Stimulated activated CD4-positive, alpha-beta T cell treated with anti-CD3 and anti-CD28 coated beads, Interleukin-15, amount 100 ng/mL, for 48 hours (primary cell): Measurements from ENCODE around the gene NCOA6.
A peak's percentile ranks its signal among the peaks of the same experiment; 100 is the strongest.

ENCODE experiments used
- DNase-seq, 2 donors: peaks; one replicate each; pipeline ENCODE4 v3.0.0-alpha.2; 2020; ENCODE audit warnings: low read depth in 2 of 2

NCOA6 gene

GRCh38 chr20:34705397-34706301 lies 119.8 kb downstream of the NCOA6 start:
- DNase-seq = no peak

- DNase-seq = no peak
Observed at GRCh38 chr20:34705008-34705396, 120.4 kb downstream of the NCOA6 start.

- DNase-seq = peak; percentile 70 to 73
Observed at GRCh38 chr20:34704177-34705007, 121.1 kb downstream of the NCOA6 start, which contains the start of gene TP53INP2. TSS of gene TP53INP2 (plus strand) at chr20:34704344. CDS start at chr20:34708740, 4,396 bp downstream.

GRCh38 chr20:34703424-34704176 lies 121.9 kb downstream of the NCOA6 start:
- no peak for DNase-seq

- no peak for DNase-seq
Observed at GRCh38 chr20:34703061-34703423, 122.4 kb downstream of the NCOA6 start.

- DNase-seq = no peak
Observed at GRCh38 chr20:34701405-34702085, 123.9 kb downstream of the NCOA6 start.

GRCh38 chr20:34693414-34693813 lies 132.0 kb downstream of the NCOA6 start:
- DNase-seq = no peak

GRCh38 chr20:34691838-34692237 lies 133.6 kb downstream of the NCOA6 start:
- DNase-seq = no peak

GRCh38 chr20:34689486-34689885 lies 136.0 kb downstream of the NCOA6 start:
- no peak for DNase-seq

GRCh38 chr20:34683667-34684066 lies 141.8 kb downstream of the NCOA6 start:
- no peak for DNase-seq

- no peak for DNase-seq
Observed at GRCh38 chr20:34680586-34681175, 144.8 kb downstream of the NCOA6 start.

GRCh38 chr20:34676642-34677373 lies 148.6 kb downstream of the NCOA6 start, which contains the start of gene PIGU:
TSS of gene PIGU (minus strand) at chr20:34677092. CDS start at chr20:34677085, 7 bp downstream.
- peak; percentile 93 to 95 for DNase-seq

- no peak for DNase-seq
Observed at GRCh38 chr20:34675993-34676641, 149.3 kb downstream of the NCOA6 start.

GRCh38 chr20:34675561-34675960 lies 149.9 kb downstream of the NCOA6 start:
- no peak for DNase-seq

- DNase-seq = no peak
Observed at GRCh38 chr20:34673412-34673811, 152.0 kb downstream of the NCOA6 start.

GRCh38 chr20:34669094-34669493 lies 156.4 kb downstream of the NCOA6 start:
- no peak for DNase-seq
